ENCODE data around the gene AP5Z1. TPM values are rescaled to one million over a fixed set of nuclear protein-coding genes. Genes with fewer than 3 reads are reported as not detected.

Gene AP5Z1
- total RNA-seq, 1 donor from 2014 or later, result 111 TPM

GRCh38 chr7:4818000-4818794 lies 42.8 kb downstream of the AP5Z1 start:
- Mint-ChIP-seq H3K36me3 (ENCODE audit: low read depth) (no peaks in the 10 kb centered on the region), H3K27ac (no peak overlapping the region), H3K27me3 (peaks cover 23% of the 10 kb centered on the region), H3K9me3 (no peaks in the 10 kb centered on the region), H3K4me3 (no peak overlapping the region), H3K4me1 (no peaks in the 10 kb centered on the region)
- CTCF ChIA-PET, result no interaction called here
- TF ChIP-seq CTCF (IDR thresholded peaks at IDR 0.05), result no peak
- DNase-seq (no peak), ATAC-seq (ENCODE audit: low read depth) (no peak)
- intact Hi-C loops (cut with micrococcal nuclease), result no loop called here
- POLR2A ChIA-PET, result no interaction called here

- Mint-ChIP-seq H3K4me3 (no peak overlapping the region), H3K27me3 (peaks cover 8% of the 10 kb centered on the region), H3K27ac (no peak overlapping the region), H3K36me3 (ENCODE audit: low read depth) (no peaks in the 10 kb centered on the region), H3K9me3 (no peaks in the 10 kb centered on the region), H3K4me1 (no peaks in the 10 kb centered on the region)
- DNase-seq, result no peak
- ChIA-PET CTCF (no interaction called here), POLR2A (no interaction called here)
- intact Hi-C loops (cut with micrococcal nuclease), result no loop called here
- no peak for ATAC-seq (ENCODE audit: low read depth)
- no peak for TF ChIP-seq CTCF (IDR thresholded peaks at IDR 0.05)
Measured at GRCh38 chr7:4819560-4820404, 44.4 kb downstream of the AP5Z1 start.

GRCh38 chr7:4820405-4820966 lies 45.1 kb downstream of the AP5Z1 start:
- Mint-ChIP-seq H3K9me3 (no peaks in the 10 kb centered on the region), H3K27ac (no peak overlapping the region), H3K36me3 (ENCODE audit: low read depth) (no peaks in the 10 kb centered on the region), H3K27me3 (peaks cover 7% of the 10 kb centered on the region), H3K4me3 (no peak overlapping the region), H3K4me1 (no peaks in the 10 kb centered on the region)
- POLR2A ChIA-PET, result no interaction called here
- DNase-seq (no peak), ATAC-seq (ENCODE audit: low read depth) (no peak)
- CTCF ChIA-PET, result no interaction called here
- intact Hi-C loops (cut with micrococcal nuclease), result no loop called here
- no peak for TF ChIP-seq CTCF (IDR thresholded peaks at IDR 0.05)

- intact Hi-C loops (cut with micrococcal nuclease), result no loop called here
- no peaks in the 10 kb centered on the region for H3K9me3 Mint-ChIP-seq
- POLR2A ChIA-PET, result no interaction called here
- no peak overlapping the region for H3K27ac Mint-ChIP-seq
- no peaks in the 10 kb centered on the region for H3K4me1 Mint-ChIP-seq
- DNase-seq (no peak), ATAC-seq (ENCODE audit: low read depth) (no peak)
- CTCF ChIA-PET, result no interaction called here
- peaks cover 7% of the 10 kb centered on the region for H3K27me3 Mint-ChIP-seq
- no peaks in the 10 kb centered on the region for H3K36me3 Mint-ChIP-seq (ENCODE audit: low read depth)
- TF ChIP-seq CTCF (IDR thresholded peaks at IDR 0.05), result no peak
- H3K4me3 Mint-ChIP-seq, result no peak overlapping the region
Measured at GRCh38 chr7:4820967-4821471, 45.6 kb downstream of the AP5Z1 start.

GRCh38 chr7:4822677-4823076 lies 47.3 kb downstream of the AP5Z1 start:
- intact Hi-C loops (cut with micrococcal nuclease), result no loop called here
- Mint-ChIP-seq H3K36me3 (ENCODE audit: low read depth) (no peaks in the 10 kb centered on the region), H3K4me3 (no peak overlapping the region), H3K27ac (no peak overlapping the region), H3K9me3 (no peaks in the 10 kb centered on the region), H3K27me3 (peaks cover 7% of the 10 kb centered on the region), H3K4me1 (no peaks in the 10 kb centered on the region)
- POLR2A ChIA-PET, result no interaction called here
- no peak for TF ChIP-seq CTCF (IDR thresholded peaks at IDR 0.05)
- CTCF ChIA-PET, result no interaction called here
- DNase-seq (no peak), ATAC-seq (ENCODE audit: low read depth) (no peak)

Measured in activated B cell treated with CpG ODN at 0.5 μM for 24 hours (primary cell).